GM18507 (cell line): ENCODE data around the gene ARHGAP6.
A peak's percentile ranks its signal among the peaks of the same experiment; 100 is the strongest.

Experiments used
- DNase-seq: peaks from one replicate; pipeline ENCODE4 v3.0.0; 2011; ENCODE audit warnings: low read depth; ENCODE audit not compliant: insufficient read length; ENCODE audit errors: extremely low spot score
- FAIRE-seq: peaks from 2 replicates; lab custom pipeline; 2011; peaks lifted over from hg19 to GRCh38; lab: Jason Lieb, UNC

ARHGAP6 gene

GRCh38 chrX:11416600-11416999, 249.1 kb downstream of the ARHGAP6 start:
- DNase-seq (no peak), FAIRE-seq (no peak)

GRCh38 chrX:11414091-11414490, 251.6 kb downstream of the ARHGAP6 start:
- FAIRE-seq = no peak

GRCh38 chrX:11412715-11413623, 252.8 kb downstream of the ARHGAP6 start:
- FAIRE-seq (no peak), DNase-seq (no peak)

More at GRCh38 chrX:11414091-11414490, 251.6 kb downstream of the ARHGAP6 start:
- no peak for DNase-seq

GRCh38 chrX:11409957-11410356, 255.8 kb downstream of the ARHGAP6 start:
- no peak for DNase-seq
- FAIRE-seq = no peak

GRCh38 chrX:11408783-11409182, 256.9 kb downstream of the ARHGAP6 start:
- FAIRE-seq = no peak

GRCh38 chrX:11408109-11408405, 257.7 kb downstream of the ARHGAP6 start:
- FAIRE-seq (peak; percentile 77), DNase-seq (no peak)

More at GRCh38 chrX:11408783-11409182, 256.9 kb downstream of the ARHGAP6 start:
- DNase-seq = no peak

- no peak for DNase-seq
- no peak for FAIRE-seq
These were observed 258.2 kb downstream of the ARHGAP6 start for GRCh38 chrX:11407331-11408108.

- DNase-seq (no peak), FAIRE-seq (no peak)
These were observed 259.5 kb downstream of the ARHGAP6 start for GRCh38 chrX:11406109-11406765.

- DNase-seq = no peak
- FAIRE-seq = no peak
These were observed 262.1 kb downstream of the ARHGAP6 start for GRCh38 chrX:11403631-11404030.

GRCh38 chrX:11401966-11402365, 263.8 kb downstream of the ARHGAP6 start:
- no peak for FAIRE-seq

GRCh38 chrX:11399489-11400094, 266.1 kb downstream of the ARHGAP6 start:
- no peak for FAIRE-seq
- no peak for DNase-seq

More at GRCh38 chrX:11401966-11402365, 263.8 kb downstream of the ARHGAP6 start:
- no peak for DNase-seq

- DNase-seq (no peak), FAIRE-seq (no peak)
These were observed 266.9 kb downstream of the ARHGAP6 start for GRCh38 chrX:11398785-11399184.

- DNase-seq (no peak), FAIRE-seq (no peak)
These were observed 267.6 kb downstream of the ARHGAP6 start for GRCh38 chrX:11398139-11398538.

- FAIRE-seq (peak; percentile 86), DNase-seq (no peak)
These were observed 268.0 kb downstream of the ARHGAP6 start for GRCh38 chrX:11397680-11398079.

GRCh38 chrX:11395859-11396258, 269.9 kb downstream of the ARHGAP6 start:
- FAIRE-seq (peak; percentile 47), DNase-seq (no peak)

- FAIRE-seq (peak; percentile 15), DNase-seq (no peak)
These were observed 271.6 kb downstream of the ARHGAP6 start for GRCh38 chrX:11393949-11394654.

GRCh38 chrX:11386812-11387211, 278.9 kb downstream of the ARHGAP6 start:
- FAIRE-seq (peak; percentile 48), DNase-seq (no peak)

GRCh38 chrX:11386001-11386523, 279.7 kb downstream of the ARHGAP6 start:
- DNase-seq (no peak), FAIRE-seq (peak; percentile 5)

- FAIRE-seq (no peak), DNase-seq (no peak)
These were observed 282.8 kb downstream of the ARHGAP6 start for GRCh38 chrX:11382930-11383329.
